Activated CD4-positive, alpha-beta memory T cell treated with anti-CD3 and anti-CD28 coated beads for 36 hours (primary cell): ENCODE data around the gene CPSF3. TPM values are rescaled to one million over a fixed set of nuclear protein-coding genes. Genes with fewer than 3 reads are reported as not detected.
"Not testable (repeated sequence)": the region's sequence is repeated elsewhere in the genome, so short reads cannot be mapped to it uniquely, and the experiment has no call there.

Source experiments
- CTCF ChIA-PET: fragments of 350-600 bp; sonication (Branson Sonifier 250); formaldehyde crosslinking; loops from one replicate; lab custom pipeline; 2021; ENCODE audit warnings: antibody characterized with exemption, inconsistent platforms; lab: Charles Lee
- POLR2A ChIA-PET: fragments of 350-600 bp; sonication (Branson Sonifier 250); formaldehyde crosslinking; loops from one replicate; lab custom pipeline; 2021; ENCODE audit warnings: antibody characterized with exemption; lab: Charles Lee
- DNase-seq: peaks from one replicate; pipeline ENCODE4 v3.0.0-alpha.2; 2020
- H3K27ac Mint-ChIP-seq: one replicate; pipeline ENCODE4 v1.8.0; 2021; ENCODE audit warnings: mixed read lengths
- H3K27me3 Mint-ChIP-seq: one replicate; pipeline ENCODE4 v1.8.0; 2021; ENCODE audit warnings: mixed read lengths
- H3K36me3 Mint-ChIP-seq: one replicate; pipeline ENCODE4 v1.8.0; 2021; ENCODE audit warnings: mixed read lengths
- H3K4me1 Mint-ChIP-seq: one replicate; pipeline ENCODE4 v1.8.0; 2021; ENCODE audit warnings: low read depth, mixed read lengths
- H3K4me3 Mint-ChIP-seq: one replicate; pipeline ENCODE4 v1.8.0; 2021; ENCODE audit warnings: mild to moderate bottlenecking, mixed read lengths
- H3K9me3 Mint-ChIP-seq: one replicate; pipeline ENCODE4 v1.8.0; 2021; ENCODE audit warnings: mixed read lengths
- intact Hi-C: fragments of 100-400 bp; cut with micrococcal nuclease; formaldehyde crosslinking; loops from one replicate; pipeline ENCODE4 v1.15.1; 2023
- total RNA-seq, 2 experiments: library from RNA; stranded (reverse); gene quantifications; one replicate each; pipeline ENCODE4 v1.2.3, GENCODE V29; 2021

Gene CPSF3
- total RNA-seq, 2 experiments from 2014 or later, result 77.5 to 78.1 TPM

DNA sequence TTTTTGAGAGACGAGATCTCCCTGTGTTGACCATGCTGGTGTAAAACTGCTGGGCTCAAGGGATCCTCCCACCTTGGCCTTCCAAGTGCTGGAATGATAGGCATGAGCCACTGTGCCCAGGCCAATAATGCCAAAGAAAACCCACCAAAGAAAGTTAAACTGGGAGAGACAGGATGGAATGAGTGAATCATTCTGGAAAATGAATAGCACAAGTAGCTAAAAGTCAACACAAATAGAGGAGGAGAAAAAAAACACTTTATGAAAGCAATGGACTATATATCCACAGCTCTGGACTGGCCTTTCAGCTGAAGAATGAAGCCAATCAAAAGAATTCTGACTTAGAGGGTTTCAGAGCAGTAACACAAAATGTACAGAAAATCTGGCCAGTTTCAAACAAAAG is 74.8 kb downstream of the CPSF3 start:
- H3K27ac Mint-ChIP-seq, result peak overlapping the region; percentile 29
- CTCF ChIA-PET, result interaction anchor here (1.1 kb wide), 1 partner anchor 24 kb away, joined by 3 read pairs; the partner anchor contains the start of gene IAH1
- peaks cover 33% of the 10 kb centered on the region for H3K36me3 Mint-ChIP-seq
- no peaks in the 10 kb centered on the region for H3K9me3 Mint-ChIP-seq
- H3K4me3 Mint-ChIP-seq, result no peak overlapping the region
- intact Hi-C loops, result no loop called here
- DNase-seq, result no peak
- no peaks in the 10 kb centered on the region for H3K27me3 Mint-ChIP-seq
- peaks cover 36% of the 10 kb centered on the region for H3K4me1 Mint-ChIP-seq
- POLR2A ChIA-PET, result interaction anchor here (0.9 kb wide), 1 partner anchor 8 kb away, joined by 3 read pairs; no protein-coding TSS in a partner anchor

DNA sequence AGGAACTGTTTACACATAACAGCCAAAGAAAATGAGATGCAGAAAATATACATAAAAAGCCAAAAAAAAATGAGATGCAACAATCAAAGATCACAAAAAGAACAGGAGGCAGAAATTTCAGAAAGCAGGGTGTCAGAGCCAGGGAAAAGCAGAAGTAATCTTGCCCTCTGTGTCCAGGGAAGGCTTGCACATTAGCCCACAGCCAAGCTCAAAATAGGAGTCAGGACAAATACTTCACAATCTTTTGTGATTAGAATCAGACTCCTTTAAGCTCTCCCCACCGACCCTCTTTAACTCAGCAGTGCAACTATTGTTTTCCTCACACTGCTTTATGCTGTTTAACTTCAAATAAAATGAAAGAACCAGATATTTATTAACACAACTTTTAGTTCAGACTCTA is 85.5 kb downstream of the CPSF3 start:
- Mint-ChIP-seq H3K4me3 (no peak overlapping the region), H3K27ac (no peak overlapping the region), H3K27me3 (no peaks in the 10 kb centered on the region), H3K4me1 (no peaks in the 10 kb centered on the region), H3K36me3 (peaks cover 24% of the 10 kb centered on the region), H3K9me3 (no peaks in the 10 kb centered on the region)
- no peak for DNase-seq
- POLR2A ChIA-PET, result no interaction called here
- intact Hi-C loops, result no loop called here
- CTCF ChIA-PET, result interaction anchor here (1.0 kb wide), 1 partner anchor 9 kb away, joined by 4 read pairs; no protein-coding TSS in a partner anchor

DNA sequence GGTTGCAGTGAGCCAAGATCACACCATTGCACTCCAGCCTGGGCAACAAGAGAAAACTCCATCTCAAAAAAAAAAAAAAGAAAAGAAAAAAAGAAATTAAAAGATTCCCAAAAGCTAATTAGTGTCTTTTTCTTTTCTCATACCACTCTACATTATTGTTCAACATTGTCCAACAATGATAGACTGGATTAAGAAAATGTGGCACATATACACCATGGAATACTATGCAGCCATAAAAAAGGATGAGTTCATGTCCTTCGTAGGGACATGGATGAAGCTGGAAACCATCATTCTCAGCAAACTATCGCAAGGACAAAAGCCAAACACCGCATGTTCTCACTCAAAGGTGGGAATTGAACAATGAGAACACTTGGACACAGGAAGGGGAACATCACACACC is 90.5 kb downstream of the CPSF3 start:
- H3K27ac Mint-ChIP-seq, CTCF ChIA-PET, H3K4me1 Mint-ChIP-seq, H3K4me3 Mint-ChIP-seq, H3K9me3 Mint-ChIP-seq, H3K27me3 Mint-ChIP-seq, DNase-seq, intact Hi-C loops: not testable (repeated sequence)
- POLR2A ChIA-PET, result interaction anchor here (0.6 kb wide), 1 partner anchor 9 kb away, joined by 4 read pairs; no protein-coding TSS in a partner anchor
- H3K36me3 Mint-ChIP-seq, result peaks cover 30% of the 10 kb centered on the region

DNA sequence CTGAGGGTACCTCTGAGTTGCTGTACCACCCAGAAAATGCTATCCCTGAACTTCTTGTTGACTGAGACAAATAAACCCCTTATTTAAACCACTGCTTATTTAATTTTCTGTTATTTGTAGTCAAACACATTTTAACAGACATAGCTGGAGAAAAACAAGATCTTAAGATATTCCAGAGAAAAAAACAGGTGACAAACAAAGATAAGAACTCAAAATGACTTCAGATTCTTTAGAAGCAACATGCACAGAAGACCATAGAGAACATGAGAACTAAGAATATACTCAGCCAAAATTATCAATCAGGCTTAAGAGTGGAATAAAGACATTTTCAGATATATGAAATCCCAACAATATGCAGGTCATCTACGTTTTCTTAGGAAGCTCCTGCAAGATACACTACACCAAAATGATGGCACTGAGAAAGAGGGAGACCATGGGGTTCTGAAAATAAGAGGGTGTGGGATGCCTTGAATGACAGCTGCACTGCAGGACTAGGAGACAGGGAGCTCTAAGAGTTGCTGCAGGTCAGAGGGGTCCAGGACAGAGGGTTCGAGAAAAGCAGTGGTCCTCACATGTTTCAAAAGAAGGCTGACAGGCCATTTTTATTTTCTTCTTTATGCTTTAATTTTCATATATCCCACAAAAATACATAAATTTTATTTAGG is 93.8 kb downstream of the CPSF3 start:
- intact Hi-C loops, result no loop called here
- CTCF ChIA-PET, result interaction anchor here (0.6 to 1.3 kb wide), 2 partner anchors 8 to 468 kb away, joined by 3 to 4 read pairs; no protein-coding TSS in a partner anchor
- peaks cover 3% of the 10 kb centered on the region for H3K4me1 Mint-ChIP-seq
- POLR2A ChIA-PET, result interaction anchor here (0.8 kb wide), 1 partner anchor 27 kb away, joined by 3 read pairs; no protein-coding TSS in a partner anchor
- H3K27ac Mint-ChIP-seq, result no peak overlapping the region
- no peak for DNase-seq
- no peaks in the 10 kb centered on the region for H3K9me3 Mint-ChIP-seq
- no peak overlapping the region for H3K4me3 Mint-ChIP-seq
- H3K27me3 Mint-ChIP-seq, result no peaks in the 10 kb centered on the region
- H3K36me3 Mint-ChIP-seq, result peaks cover 38% of the 10 kb centered on the region

DNA sequence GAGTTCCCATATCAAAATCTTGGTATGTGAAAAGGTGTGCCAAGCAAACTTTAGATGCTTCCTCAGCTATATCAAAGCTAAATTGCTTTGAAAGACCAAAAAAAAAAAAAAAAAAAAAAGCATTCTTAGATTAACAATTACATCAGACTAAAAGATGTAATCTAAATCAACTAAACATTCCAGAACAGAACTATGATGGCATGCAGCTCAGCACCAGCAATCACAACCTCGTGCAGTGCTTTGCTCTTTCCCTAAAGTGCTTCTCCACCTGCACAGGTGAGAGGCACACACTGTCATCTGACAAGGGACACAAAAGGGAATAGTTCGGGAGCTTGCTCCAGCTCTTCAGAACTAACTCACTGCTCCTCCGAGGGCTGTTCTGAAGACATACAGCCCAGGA is 94.7 kb downstream of the CPSF3 start:
- H3K36me3 Mint-ChIP-seq, result peaks cover 38% of the 10 kb centered on the region
- no peaks in the 10 kb centered on the region for H3K27me3 Mint-ChIP-seq
- H3K4me3 Mint-ChIP-seq, result no peak overlapping the region
- ChIA-PET POLR2A (interaction anchor here (0.7 to 0.8 kb wide), 2 partner anchors 28 to 38 kb away, joined by 3 read pairs; no protein-coding TSS in a partner anchor), CTCF (interaction anchor here (1.3 kb wide), 1 partner anchor 9 kb away, joined by 4 read pairs; no protein-coding TSS in a partner anchor)
- H3K27ac Mint-ChIP-seq, result no peak overlapping the region
- intact Hi-C loops, result no loop called here
- no peak for DNase-seq
- no peaks in the 10 kb centered on the region for H3K9me3 Mint-ChIP-seq
- H3K4me1 Mint-ChIP-seq, result peaks cover 3% of the 10 kb centered on the region

DNA sequence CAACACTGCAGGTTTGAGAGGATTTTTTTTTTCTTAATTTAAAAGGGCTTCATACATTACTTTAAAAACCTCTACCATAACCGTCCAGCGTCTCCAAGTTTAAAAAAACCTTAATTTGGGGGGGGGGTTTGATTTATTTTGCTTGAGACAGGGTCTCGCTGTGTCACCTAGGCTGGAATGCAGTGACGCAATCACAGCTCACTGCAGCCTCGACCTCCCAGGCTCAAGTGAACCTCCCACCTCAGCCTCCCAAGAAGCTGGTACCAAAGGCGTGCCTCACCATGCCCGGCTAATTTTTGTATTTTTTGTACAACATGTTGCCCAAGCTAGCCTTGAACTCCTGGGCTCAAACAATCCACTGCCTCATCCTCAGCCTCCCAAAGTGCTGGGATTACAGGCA is 95.3 kb downstream of the CPSF3 start:
- DNase-seq, result no peak
- H3K27me3 Mint-ChIP-seq, result no peaks in the 10 kb centered on the region
- peaks cover 3% of the 10 kb centered on the region for H3K4me1 Mint-ChIP-seq
- intact Hi-C loops, result no loop called here
- H3K36me3 Mint-ChIP-seq, result peaks cover 37% of the 10 kb centered on the region
- no peak overlapping the region for H3K27ac Mint-ChIP-seq
- H3K4me3 Mint-ChIP-seq, result no peak overlapping the region
- H3K9me3 Mint-ChIP-seq, result no peaks in the 10 kb centered on the region
- ChIA-PET CTCF (no interaction called here), POLR2A (interaction anchor here (0.7 kb wide), 1 partner anchor 37 kb away, joined by 3 read pairs; no protein-coding TSS in a partner anchor)

DNA sequence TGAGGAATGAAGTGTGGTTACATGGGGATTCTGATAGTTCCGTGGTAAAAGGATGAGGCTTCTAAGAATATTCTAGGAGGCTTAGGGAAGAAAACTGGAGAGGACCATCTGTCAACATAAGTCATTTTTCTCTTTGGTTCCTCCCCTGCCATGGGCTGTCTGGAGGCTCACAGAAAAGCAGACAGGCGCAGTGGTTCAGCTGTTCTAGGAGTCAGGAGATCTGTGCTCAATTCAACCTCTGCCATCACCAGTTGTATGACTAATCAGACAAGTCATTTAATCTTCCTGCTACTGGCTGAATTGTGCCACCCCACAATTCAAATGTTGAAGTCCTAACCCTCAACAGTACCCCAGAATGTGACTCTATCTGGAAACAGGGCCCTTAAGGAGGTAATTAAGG is 95.8 kb downstream of the CPSF3 start:
- DNase-seq, result no peak
- peaks cover 3% of the 10 kb centered on the region for H3K4me1 Mint-ChIP-seq
- no peaks in the 10 kb centered on the region for H3K27me3 Mint-ChIP-seq
- peaks cover 37% of the 10 kb centered on the region for H3K36me3 Mint-ChIP-seq
- intact Hi-C loops, result no loop called here
- H3K27ac Mint-ChIP-seq, result peak overlapping the region; percentile 56
- POLR2A ChIA-PET, result no interaction called here
- no peaks in the 10 kb centered on the region for H3K9me3 Mint-ChIP-seq
- CTCF ChIA-PET, result no interaction called here
- no peak overlapping the region for H3K4me3 Mint-ChIP-seq

Other genes starting within 250 kb of the CPSF3 start
- gene ASAP2, start 216.8 kb upstream of the CPSF3 start, total RNA-seq, result under 1 TPM; 0.26 to 0.97 TPM
- gene ITGB1BP1, start 126 bp upstream of the CPSF3 start, total RNA-seq, result 100 to 1,000 TPM; 136 to 142 TPM
- gene IAH1, start 50.9 kb downstream of the CPSF3 start, total RNA-seq, result 10 to 100 TPM; 83.3 to 87.1 TPM
- gene ADAM17, start 132.2 kb downstream of the CPSF3 start, total RNA-seq, result 10 to 100 TPM; 24.0 to 24.7 TPM
- gene YWHAQ, start 207.3 kb downstream of the CPSF3 start, total RNA-seq, result 100 to 1,000 TPM; 495 to 541 TPM